Kidney capillary endothelial cell (primary cell): Measurements from ENCODE around the gene RUNX2.

Source experiments
- DNase-seq: peaks from one replicate; pipeline ENCODE4 v3.0.0-alpha.2; 2018; ENCODE audit warnings: low spot score

RUNX2 gene

GRCh38 chr6:45589367-45589766, 261.2 kb downstream of the RUNX2 start:
- DNase-seq = no peak

DNA sequence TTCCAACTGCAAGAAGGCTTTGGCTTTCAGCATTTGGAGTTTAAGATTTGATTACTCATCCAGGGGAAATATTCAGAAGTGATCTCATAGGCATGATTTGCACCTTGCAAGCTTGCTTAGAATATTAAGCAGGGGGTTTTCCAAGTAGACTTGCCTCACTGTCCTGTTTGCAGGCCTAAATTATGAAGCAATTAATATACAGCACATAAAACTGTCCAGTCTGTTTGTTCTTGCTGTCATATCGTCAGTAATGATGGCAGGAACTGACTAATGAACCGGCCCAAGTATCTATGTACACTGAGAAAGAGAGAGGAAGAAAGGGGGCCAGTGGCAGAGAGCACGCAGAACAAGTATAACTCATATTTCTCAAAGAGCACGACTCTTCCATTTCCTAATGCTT, 262.1 kb downstream of the RUNX2 start:
- DNase-seq = no peak

- no peak for DNase-seq
Observed at GRCh38 chr6:45590696-45591184, 262.6 kb downstream of the RUNX2 start.

- DNase-seq = no peak
Observed at GRCh38 chr6:45591306-45591705, 263.2 kb downstream of the RUNX2 start.

- no peak for DNase-seq
Observed at GRCh38 chr6:45591890-45592289, 263.8 kb downstream of the RUNX2 start.

- no peak for DNase-seq
Observed at GRCh38 chr6:45592991-45593390, 264.9 kb downstream of the RUNX2 start.

- DNase-seq = no peak
Observed at GRCh38 chr6:45595010-45595851, 267.1 kb downstream of the RUNX2 start.

- no peak for DNase-seq
Observed at GRCh38 chr6:45597424-45597823, 269.3 kb downstream of the RUNX2 start.

DNA sequence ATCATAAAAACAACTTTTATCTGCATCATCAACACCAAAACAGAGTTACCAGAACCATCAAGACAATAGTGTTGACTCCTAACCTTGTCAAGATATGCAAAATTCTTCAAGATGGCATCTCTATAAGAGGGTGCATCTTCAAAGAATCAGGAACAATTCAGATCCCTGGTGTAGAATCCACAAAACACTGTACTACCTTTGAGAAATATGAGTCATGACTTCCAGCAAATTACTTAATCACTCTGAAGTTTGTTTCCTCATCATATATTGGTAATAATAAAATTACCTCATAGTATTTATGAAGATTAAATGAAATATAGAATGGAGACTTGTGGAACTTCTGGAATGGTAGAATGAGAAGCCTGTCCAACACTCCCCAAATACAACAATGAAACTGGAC, 270.9 kb downstream of the RUNX2 start:
- DNase-seq = no peak

DNA sequence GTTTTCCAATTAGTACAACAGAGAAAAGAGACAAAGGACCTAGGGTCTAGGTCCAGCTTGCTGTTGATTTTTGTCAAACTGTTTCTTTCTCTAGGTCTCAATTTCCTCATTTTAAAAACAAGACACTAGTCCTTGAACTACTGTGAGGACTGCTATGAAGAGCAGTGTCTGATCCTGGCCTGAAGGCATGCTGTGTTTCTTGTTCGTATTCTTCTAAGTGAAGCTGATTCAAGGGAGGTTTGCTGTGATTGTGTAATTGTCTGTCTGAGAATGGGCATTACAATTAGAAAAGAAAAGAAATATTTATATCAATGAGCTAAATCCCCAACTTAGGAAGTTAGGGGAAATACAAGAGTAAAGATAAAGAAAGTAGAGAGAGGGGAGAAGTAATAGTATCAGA, 277.8 kb downstream of the RUNX2 start:
- no peak for DNase-seq

DNA sequence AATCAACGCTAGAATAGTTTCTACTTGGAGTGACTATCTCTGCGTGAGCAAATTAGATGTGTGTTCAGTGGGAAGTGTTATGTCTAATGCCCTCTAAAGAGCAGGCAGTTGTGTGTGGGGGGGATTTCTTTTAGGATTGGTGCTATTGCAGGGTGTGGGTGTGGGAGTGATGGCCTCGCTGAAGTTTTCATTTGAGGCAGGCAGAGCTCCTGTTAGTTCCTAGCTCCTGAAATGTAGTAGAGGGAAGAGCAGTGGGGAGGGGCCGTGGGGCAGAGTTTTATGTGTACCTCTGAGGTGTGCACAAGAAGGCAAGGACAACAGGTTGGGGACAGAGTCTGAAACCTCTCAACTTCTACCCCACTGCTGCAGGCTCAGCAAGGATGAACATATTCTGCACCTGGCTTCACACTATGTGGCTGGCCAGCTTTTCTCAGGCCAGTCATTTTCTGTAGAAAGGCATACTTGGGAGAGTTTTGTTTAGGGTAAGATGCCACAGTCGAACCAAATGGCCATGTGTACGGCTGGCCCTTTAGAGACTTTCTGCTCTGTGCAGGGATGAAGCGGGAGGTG, 278.8 kb downstream of the RUNX2 start:
- DNase-seq = no peak

GRCh38 chr6:45607798-45608197, 279.7 kb downstream of the RUNX2 start:
- no peak for DNase-seq

DNA sequence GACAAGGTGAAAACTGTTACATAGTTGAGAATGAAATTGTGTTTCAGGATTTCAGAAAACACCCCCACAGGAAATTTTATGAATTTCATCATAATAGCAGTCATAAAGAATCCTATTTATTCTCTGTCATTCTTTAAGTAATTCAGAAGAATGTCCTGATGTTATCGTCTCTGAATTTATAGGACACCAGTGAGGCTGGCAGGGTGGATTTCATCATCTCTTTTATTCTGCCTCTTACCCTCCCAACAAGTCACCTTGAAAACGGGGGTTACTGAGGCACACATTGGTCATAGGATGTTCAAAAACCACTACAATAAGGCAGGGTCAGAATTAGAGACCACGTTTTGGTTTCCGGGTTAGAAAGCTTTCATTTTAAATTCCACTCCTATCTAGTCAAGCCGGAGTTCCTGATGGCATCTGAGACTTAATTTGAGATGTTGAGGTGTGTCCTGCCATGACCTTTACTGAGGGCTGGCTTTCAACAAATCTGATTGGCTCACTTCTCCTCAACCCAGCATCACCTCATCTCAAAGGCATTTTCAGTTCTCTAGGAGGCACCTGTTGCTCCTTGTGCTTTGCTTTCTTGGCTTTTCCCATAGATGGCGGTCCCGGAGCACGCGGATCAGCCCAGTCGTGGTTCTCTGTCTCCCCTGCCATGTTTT, 280.3 kb downstream of the RUNX2 start:
- no peak for DNase-seq

GRCh38 chr6:45609141-45609638, 281.1 kb downstream of the RUNX2 start:
- DNase-seq = no peak

- DNase-seq = no peak
Observed at GRCh38 chr6:45610374-45610773, 282.2 kb downstream of the RUNX2 start.

DNA sequence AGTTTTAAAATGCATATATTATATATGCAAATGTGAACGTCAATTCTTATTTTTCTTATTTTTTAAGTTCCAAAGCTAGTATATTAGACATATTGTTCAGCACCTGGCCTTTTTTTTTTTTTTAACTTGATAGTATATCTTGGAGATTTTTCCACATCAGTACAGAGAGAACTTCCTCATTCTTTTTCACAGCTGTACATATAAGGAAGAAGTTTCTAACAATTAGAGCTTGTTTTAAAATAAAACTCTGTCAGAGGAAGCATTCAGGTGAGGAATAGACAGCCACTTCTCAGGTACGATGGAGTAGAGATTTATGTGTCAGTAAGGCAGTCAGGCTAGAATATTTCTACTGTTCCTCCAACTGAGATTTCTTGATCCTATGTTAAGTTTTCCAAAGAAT, 282.7 kb downstream of the RUNX2 start:
- no peak for DNase-seq

GRCh38 chr6:45611491-45611890, 283.4 kb downstream of the RUNX2 start:
- no peak for DNase-seq

DNA sequence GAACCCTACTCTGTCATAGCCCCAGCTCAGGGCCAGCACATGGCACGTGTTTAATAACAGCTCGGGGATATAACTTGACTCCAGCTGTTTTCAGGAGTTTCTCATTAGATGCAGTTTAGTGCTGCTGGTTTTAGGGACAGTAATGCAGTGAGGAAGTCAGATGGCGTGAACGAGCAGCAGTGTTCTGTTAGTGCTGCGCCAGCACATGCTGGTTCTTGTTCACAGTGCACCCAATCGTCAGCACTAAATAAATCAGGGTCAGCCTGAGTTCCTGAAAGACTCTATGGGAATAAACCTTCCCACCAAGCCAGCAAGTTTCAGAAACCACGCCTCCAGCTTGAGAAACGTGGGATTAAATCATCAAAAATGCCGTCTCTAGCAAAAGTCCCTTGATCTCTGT, 285.5 kb downstream of the RUNX2 start:
- no peak for DNase-seq

DNA sequence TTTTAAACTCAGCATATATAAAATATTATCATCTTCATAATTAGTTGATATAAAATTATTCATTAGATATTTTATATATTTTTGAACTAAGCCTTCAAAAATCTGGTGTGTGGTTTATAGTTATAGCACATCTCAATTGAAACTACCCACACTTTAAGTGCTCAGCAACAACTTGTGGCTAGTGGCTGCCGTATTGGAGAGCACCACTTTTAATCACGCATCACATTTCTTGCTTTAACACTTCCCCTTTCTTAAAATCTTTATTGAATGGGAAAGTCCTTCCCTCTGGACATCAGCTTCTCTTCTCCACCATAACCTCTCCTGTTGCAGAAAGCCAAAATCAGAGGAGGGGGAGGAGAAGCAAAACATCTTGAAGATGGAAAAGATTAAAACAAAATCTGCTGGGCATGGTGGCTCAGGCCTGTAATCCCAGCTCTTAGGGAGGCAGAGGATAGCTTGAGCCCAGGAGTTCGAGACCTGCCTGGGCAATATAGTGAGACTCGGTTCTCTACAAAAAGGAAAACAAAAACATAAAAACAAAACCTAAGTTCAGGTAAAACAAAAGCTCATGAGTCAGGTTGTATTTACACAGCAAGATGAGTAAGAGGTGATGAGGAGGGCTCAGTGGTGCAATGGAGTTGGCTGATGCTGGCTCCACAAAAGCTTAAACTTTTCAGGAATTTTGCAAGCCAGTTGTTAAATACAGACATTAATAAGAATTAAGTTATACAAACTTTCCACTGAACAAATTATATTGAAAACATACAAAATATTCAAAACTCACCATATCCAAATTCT, 286.6 kb downstream of the RUNX2 start:
- DNase-seq = no peak

DNA sequence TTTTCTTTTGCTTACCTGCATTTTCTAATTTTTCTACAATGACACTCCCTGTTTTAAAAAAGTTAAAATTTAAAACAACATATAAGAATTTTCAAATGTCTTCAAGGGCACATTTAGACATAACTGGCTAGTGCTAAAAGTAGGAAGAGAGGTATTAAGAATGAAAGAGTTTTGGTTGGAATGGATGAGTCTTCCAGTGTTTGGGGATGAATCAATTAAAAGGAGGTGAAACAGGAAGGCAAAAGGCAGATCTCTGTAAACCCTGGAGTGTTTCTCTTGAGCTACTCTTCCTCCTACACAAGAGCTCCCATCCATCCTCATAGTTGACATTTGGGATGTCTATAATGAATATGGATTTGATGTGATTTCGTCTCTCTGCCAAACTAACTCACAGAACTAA, 288.1 kb downstream of the RUNX2 start:
- no peak for DNase-seq

DNA sequence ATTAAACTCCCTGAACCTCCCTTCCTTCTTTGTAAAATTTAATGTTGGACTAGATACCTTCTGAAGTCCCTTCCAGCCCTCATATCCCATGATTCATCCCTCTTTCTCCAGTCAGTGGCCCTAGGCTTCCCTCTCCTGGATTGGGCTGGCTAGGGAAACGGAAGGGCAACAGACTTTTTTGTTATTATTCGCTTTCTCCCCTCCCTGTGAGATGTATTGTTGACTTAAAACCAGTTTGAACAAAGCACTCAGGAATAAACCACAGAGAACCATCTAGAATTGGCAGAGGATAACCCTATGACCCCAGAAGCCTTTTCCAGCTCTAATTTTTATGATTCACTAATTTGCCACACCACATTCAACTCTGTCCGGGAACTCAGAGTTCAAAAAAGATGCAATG, 289.3 kb downstream of the RUNX2 start:
- no peak for DNase-seq

DNA sequence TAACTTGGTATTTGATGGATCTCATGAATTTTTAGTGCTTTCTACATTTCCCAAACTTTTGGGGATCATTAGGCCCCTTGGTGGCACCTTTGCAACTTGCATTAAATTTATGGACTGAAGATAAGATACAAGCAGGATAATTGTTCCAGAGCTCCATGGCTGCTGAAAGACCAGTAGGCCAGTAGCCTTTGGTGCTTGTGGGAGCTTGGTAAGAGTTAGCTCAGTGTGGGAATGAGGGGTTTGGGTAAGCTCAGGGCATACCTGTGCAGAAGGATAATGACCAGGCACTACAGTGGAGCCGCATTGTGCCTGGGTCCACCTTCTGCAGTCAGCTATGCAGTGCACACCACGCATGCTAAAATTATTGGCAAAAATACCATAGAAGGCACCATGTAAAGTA, 290.1 kb downstream of the RUNX2 start:
- no peak for DNase-seq
